Inflammatory macrophage treated with lipopolysaccharide for 4 hours (primary cell): ENCODE measurements around the gene CMPK2.

ENCODE experiments used
- DNase-seq: peaks from one replicate; pipeline ENCODE4 v3.0.0-alpha.2; 2020

CMPK2 gene

DNA sequence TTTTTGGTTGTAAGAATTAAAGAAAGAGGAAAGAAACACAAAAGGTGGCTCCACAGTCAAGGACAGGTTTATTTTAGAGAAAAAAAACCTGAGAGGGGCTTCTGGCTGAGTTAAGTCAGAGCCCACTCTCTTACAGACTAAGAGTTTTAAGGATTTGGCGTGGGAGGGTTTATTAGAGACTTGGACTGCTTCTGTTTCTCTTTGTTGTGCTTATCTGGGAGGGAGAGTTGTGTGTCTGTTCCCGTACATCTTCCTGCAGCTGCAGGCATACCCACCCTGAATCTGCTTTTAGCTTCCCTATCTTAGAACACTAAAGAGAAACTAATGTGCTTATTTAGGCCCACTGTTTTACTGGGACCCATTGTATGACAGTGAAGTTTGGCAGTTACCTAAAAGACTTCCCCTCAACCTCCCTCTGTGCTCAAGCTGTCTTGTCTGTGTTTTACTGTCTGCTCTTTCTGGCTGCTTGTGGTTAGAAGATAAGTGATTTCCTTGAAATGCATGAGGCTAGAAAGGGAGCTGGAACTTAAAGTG is 14.6 kb upstream of the CMPK2 start:
- DNase-seq = peak; percentile 50

DNA sequence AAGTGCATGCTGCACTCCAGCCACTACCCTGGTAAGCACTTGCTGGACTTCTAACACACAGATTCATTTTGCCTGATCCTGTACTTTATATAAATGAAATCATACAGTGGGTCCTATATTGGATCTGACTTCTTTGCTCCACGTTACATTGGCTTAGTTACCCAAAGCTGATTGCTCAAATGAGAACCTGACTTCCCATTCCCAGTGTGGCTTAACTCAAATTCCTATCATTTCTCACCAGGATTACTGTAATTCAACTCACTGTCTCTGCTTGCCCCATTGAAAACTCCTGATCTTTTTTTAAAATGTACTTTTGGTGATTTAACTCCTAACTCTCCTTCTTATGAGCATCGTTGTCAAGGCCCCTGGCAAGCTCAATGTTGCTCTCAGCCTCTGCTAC is 13.3 kb upstream of the CMPK2 start:
- DNase-seq = no peak

DNA sequence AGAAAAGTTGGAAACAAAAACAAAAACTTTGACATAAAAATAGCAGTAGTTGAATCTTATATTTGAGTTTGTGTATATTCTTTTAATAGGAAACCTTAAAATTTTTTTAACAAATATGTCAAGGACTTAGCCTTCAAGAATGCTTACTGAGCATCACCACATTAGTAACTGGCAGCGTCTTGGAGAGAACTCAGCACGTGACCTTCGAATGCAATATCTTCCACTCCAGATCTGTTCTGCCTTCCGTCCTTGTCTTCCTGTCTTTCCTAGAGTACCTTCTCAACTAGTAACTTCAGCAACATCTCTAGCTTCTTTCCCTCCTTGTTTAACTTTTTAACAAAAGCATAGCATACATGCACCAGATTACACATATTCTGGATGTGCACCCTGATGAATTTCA is 12.8 kb upstream of the CMPK2 start:
- peak; percentile 48 for DNase-seq

DNA sequence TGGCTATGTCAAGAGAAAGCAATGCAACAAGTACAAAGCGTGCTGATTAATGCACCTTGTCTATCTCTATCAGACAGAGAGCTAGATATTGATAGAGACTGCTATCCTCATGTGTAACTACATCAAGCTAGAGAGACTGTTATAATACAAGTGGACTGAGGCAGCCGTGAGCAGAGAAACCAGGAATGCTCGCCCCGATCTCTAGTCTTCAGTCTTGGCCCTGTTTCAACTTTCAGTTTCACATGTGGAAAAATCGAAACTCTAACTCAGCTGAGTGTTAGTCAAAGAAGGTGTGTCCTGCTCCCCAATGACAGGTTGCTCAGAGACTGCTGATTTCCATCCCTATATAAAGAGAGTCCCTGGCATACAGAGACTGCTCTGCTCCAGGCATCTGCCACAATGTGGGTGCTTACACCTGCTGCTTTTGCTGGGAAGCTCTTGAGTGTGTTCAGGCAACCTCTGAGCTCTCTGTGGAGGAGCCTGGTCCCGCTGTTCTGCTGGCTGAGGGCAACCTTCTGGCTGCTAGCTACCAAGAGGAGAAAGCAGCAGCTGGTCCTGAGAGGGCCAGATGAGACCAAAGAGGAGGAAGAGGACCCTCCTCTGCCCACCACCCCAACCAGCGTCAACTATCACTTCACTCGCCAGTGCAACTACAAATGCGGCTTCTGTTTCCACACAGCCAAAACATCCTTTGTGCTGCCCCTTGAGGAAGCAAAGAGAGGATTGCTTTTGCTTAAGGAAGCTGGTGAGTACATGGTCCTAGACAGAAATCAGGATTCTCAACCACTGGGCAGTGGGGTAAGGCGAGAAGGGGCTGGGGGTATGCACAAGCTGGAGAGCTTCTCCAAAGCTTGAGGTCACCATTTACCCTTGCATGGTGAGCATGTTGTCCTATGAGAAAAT is 11.9 kb upstream of the CMPK2 start, which contains the start of gene RSAD2:
TSS of gene RSAD2 (plus strand) at position 376 of the 903 bp plus-strand sequence. CDS start at position 400, 24 bp downstream.
- peak; percentile 93 for DNase-seq

DNA sequence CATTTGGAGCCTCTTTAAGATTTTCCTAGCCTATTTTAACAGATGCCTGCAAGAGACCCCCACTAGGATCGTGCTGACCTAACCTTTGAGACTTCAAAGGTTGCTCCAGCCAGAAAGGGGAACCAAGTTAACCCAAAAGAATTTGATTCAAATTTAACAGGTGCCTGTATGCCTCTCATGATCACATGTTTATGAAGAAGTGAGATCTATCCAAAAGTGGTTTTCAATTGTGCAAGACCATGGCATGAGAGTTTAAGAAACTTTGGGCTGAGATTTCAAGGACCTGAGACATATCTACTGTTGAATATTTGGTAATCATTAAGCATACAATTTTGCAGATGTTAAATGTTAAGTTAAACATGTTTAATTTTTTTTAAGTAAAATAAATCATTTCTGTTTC is 10.6 kb upstream of the CMPK2 start:
- DNase-seq = peak; percentile 89

DNA sequence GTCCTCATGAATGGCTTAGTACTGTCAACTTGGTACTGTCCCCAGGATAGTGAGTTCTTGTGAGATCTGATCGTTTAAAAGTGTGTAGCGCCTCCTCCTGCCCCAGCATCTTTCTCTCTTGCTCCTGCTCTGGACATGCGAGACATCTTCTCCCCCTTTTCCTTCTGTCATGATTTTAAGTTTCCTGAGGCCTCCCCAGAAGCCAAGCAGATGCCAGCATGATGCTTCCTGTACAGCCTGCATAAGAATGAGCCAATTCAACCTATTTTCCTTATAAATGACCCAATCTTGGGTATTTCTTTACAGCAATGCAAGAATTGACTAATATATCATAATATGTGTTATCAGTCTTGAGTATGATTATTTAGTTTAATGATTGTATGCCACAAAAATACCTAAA is 8.3 kb upstream of the CMPK2 start:
- DNase-seq = no peak

DNA sequence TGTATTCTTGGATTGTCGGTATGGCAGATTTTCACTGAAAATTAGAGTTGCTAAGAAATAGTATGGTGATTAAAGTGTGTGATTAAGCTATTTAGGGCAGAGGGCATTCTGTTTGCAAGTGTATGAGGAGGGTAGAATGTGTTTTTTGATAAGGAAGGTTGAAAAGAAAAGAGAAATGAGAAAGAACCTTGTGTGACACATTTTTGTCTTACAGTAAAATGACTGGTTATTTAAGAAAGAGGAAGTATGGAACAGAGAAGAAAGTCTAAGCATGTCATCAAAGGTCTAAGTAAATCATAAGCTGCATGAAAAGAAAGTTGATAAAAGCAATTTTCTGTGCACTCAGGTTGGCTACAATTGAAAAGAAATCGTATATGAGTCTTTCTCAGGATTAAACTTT is 6.7 kb upstream of the CMPK2 start:
- peak; percentile 78 for DNase-seq

DNA sequence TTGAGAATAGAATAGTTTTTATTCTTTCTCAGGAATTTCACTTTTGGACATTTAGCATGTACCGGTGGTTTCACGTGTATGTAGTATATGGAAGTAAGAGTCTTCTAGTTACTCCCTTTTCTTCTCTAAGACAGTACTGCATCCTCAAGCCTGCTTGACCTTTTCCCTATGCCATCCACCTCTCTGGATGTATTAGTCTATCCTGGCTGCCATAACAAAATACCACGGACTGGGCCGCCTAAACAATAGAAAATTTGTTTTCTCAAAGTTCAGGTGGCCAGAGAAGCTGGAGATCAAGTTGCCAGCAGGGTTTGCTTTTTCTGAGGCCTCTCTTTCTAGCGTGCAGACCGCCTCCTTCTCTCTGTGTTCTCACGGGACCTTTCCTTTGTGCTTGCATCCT is 1.3 kb upstream of the CMPK2 start:
- no peak for DNase-seq

DNA sequence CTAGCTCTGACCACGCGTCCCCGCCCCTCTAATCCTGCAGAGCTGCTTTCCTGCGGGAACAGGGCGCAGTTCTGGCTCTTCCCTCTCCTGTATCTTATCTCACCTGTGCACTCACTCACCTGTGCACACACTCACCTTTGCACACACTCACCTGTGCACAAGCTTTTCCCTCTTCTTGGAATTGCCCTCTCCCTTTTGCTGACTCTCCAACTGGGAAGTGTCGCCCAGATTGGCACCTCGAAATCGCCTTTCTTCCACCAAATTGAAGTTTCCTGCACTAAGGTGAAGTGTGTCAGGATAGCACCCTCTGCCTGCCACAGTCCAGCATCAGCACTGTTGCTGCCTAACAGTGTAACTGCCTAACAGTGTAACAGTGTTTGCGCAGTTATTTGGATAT is 566 bp upstream of the CMPK2 start:
- DNase-seq = peak; percentile 52

DNA sequence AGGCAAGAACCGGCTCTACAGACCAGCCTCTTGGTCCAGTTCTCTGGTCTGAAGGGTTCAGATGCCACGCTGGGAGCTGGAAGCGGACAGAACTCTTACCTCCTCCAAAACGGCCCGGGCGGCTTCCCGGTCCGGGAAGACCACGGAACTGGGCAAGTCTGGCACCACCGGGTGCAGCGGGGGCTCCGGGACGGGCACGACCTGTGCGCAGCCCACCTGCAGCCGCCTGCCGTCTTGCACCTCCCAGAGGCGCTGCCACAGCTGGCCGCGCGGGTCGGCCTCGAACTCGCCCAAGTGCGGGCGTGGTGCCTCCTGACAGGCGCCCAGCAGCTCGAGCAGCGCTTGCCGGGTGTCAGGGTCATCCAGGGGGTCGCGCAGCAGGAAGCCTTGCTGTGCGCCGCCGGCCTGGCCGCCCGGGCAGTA is 773 bp downstream of the CMPK2 start:
- DNase-seq = no peak

DNA sequence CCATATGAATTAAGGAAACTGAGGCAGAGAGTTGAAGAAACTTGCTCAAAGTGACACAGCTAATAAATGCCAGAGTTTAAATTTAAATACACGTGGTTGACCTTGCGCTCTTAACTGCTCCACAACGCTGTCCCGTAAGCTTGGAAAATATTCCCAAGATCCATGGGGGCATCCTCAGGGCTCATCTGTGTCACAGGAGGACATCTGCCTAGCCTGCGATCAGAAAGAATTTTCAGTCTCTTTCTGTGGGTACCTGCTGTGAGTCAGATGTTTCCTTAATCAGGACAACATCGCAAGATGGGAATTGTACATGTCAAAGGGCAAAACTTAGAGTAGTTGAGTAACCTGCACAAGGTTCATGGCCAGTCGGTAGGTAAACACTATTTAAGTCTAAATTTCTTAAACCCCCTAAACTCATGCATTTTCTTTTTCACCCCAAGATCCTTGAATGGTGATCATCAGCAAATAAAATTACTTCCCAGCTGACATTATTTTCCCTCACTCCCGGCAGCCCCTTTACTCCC is 1.4 kb downstream of the CMPK2 start:
- DNase-seq = no peak

DNA sequence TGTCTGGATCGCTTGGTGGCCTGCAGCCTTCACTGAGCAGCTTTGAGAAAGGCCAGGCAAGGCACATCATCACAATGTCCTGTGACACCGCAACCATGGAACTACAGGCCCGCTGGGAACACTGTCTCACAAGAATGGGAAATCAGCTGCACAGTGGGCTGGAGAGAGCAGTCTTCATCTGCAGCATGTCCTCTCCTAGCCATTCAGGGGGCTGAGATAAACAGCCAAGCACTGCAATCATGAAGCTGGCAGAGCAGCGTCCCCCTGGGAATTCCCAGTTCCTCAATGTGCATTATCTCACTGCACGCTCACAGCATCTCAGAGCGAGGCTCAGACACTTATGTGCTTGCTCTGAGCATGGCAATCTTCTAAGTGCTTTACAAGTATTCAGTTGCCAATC is 1.9 kb downstream of the CMPK2 start:
- peak; percentile 84 for DNase-seq

DNA sequence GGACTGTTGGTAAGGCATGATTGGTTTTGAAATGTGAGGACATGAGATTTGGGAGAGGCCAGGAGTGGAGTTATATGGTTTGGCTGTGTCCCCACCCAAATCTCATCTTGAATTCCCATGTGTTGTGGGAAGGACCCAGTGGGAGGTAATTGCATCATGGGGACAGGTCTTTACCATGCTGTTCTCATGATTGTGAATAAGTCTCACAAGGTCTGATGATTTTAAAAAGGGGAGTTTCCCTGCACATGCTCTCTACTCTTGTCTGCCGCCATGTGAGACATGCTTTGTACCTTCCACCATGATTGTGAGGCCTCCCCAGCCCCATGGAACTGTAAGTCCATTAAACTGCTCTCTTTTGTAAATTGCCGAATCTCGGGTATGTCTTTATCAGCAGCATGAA is 5.4 kb downstream of the CMPK2 start:
- DNase-seq = peak; percentile 70

DNA sequence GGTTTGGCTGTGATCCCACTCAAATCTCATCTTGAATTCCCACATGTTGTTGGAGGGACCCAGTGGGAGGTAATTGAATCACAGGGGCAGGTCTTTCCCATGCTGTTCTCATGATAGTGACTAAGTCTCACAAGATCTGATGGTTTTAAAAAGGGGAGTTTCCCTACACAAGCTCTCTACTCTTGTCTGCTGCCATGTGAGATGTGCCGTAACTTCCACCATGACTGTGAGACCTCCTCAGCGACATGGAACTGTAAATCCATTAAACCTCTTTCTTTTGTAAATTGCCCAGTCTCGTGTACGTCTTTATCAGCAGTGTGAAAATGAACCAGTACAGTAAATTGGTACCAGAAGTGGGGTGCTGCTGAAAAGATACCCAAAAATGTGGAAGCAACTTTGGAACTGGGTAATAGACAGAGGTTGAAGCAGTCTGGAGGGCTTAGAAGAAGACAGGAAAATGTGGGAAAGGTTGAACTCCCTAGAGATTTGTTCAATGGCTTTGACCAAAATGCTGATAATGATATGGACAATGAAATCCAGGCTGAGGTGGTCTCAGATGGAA is 7.2 kb downstream of the CMPK2 start:
- DNase-seq = peak; percentile 69

DNA sequence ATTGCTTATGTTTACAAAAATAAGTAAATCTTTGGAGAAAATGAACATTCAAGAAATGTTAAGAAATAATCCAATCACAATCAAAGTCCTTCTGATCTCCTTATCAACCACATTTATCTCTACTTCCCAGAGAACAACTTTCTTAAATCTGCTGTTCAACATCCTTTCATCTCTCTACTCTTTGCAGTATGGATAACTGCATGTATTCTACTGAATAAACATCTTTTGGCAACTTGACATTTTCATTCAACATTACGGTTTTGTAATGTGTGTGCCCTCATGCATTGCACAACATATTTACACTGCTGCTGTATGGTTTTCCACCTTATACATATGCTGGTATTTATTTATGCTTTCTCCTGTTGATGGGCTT is 9.2 kb downstream of the CMPK2 start:
- DNase-seq = no peak

DNA sequence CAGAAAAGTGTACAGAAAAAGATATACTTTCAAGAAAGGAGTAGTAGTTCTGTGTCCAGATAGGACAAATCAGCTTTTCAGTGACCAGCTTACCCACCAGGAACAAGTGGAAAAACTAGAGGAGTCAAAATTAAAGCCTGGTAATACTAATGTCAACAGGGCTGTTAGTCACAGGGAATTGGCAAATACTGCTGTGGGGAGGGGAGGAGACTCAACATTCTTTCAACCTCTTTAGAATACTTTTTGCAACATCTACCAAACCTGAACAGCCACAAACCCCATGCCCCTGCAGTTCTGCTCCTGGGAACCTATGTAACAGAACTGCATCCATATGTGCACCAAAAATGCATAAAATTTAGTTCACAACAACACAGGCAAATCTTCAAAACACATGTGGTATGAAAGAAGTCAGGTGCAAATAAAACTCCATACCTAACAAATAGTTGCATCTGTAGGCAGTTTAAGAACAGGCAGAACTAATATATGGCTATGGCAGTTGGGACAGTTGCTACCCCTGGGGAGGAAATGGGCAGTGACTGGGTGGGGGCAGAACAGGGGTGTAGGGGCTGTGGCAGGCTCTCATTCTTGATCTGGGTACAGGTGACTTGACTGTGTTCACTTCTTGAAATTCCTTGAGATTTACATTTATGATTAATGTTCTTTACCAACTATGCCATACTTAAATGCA is 9.7 kb downstream of the CMPK2 start:
- DNase-seq = peak; percentile 57

DNA sequence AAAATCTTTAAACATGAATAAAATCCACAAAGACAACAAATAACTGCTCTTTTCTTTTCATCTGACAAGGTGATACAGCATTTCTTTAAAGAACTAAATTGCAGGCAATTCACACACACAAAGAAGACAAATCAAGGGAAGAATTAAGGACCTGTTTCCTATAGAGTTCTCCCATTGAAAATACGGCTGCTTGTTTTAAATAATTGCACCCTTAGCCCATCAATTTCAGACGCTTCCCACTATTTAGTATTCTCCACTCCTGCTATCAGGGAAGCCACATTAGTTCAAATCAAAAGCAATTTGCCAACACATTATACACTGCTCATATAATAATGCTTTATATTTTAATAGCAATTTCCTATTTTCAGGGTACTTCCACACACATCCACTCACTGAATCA is 11.3 kb downstream of the CMPK2 start:
- no peak for DNase-seq

DNA sequence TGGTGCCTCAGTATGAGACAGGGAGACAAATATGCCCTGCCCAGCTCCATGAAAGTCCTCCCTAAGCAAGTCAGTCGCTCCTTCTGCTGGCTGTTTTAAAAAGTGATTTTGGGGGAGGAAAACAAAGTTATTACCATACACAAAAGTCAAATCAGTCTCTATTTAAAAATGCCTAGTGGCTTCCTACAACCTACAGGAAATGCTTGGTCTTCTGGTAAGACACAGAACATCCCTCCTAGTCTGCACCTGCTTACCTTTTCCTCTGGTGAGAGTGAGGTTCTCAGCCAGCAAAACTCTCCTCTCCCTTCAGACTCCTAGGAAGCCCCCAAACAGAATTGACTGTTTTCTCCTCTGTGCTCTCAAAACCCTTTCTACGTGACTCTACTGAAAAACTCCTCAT is 13.5 kb downstream of the CMPK2 start:
- no peak for DNase-seq

DNA sequence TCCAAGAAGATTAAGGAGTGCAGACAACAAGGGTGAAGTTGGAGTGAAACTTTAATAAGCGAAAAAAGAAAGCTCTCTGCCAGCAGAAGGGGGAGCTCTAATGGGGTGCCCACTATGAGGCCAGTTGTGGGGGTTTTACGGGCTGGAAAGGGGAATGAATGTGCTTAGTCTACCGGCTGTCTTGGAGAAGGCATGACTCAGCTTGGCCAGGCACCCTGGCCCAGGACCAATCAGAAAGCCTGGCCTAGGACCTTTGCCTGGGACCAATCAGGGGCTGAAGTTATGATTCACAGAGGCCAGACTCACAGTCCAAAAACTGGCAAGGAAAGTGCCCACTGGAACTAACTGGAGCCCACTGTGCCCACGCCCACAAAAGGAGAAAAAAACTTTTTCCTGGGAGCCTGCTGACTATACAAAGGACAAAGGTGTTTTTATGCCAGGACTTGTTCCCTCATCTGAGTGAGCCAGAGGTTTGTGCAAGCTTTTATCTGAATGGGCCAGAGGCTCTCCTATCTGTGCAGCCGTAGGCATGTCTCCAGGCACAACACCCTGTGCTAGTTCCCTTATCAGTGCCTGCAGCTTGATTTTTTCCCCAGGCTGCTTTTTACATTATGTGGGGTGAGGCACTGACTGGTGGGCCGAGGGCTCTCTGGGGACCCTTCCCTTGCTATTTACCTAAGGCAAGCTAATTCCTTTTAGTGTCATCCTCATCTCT is 18.6 kb downstream of the CMPK2 start:
- DNase-seq = no peak

DNA sequence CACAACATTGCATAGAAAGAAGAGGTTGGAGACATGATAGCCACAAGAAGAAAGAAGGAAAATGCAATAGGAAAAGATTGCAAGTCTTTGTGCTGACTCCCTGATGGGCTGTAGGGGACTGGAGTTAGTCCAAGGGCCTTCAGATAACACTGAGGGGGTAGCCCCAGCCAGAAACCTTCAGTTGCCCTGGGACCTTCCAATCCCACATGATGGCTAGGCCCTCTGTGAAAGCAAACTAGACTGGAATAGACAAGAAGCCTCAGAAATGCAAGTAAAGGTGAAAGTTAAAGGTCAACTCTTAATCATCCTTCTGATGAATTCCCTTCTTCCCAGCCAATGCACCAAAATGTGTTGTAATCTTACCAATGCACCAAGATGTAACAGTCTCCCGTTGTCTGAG is 19.2 kb downstream of the CMPK2 start:
- DNase-seq = no peak

DNA sequence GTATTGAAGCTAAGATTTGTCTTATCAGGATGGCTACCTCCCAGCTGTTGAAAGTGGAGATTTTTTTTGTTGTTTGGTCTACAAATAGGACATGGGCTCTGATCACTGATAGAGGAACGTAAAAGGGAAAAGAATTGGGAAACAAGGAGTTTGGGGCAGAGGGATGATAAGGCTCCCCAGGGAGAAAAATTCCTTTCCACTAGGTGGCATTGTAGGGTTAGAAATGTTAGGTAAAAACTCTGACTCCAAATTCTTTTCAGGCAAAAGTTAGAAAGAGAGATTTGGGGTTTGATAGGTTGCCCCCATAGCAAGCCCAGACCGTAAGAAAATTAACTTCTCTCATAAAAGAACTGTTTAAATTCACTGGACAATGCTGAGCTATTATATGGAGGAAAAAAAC is 19.8 kb downstream of the CMPK2 start:
- no peak for DNase-seq

DNA sequence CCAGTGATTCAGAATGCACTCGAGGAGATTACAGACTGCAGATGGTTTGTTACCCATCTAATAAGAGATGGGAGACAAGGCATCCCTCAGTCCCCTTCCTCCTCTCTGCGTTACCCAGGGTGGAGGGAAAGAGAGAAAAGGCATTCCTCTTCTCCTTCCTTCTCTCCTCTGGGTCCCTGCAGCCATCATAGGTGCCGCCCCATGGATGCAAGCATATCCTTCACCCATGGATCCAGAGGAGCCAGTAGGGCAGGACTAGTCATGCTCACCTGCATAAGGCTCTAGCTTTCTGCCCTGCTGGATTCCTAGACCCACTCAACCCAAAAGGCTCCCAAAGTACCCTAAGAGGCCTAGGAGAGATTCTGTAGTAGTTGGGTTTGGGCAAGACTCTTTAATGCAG is 20.4 kb downstream of the CMPK2 start:
- no peak for DNase-seq
